GM12872 (cell line): ENCODE results near the gene ALAD.

Experiments used
- CTCF ChIP-seq: IDR thresholded peaks from 3 replicates; pipeline ENCODE4 v1.5.1; 2011; ENCODE audit warnings: low read depth, mild to moderate bottlenecking, low read length, moderate library complexity; ENCODE audit not compliant: insufficient read depth

ALAD gene

GRCh38 chr9:113401027-113401792 is at the start of gene ALAD:
Gene ALAD (minus strand): TSS chr9:113401284. CDS start chr9:113393559, 7,725 bp downstream.
- peak; percentile 94 for TF ChIP-seq CTCF

GRCh38 chr9:113449376-113449775 is 48.3 kb upstream of the ALAD start:
- TF ChIP-seq CTCF = no peak

- peak; percentile 29; the same call in 1 of the 3 replicates for TF ChIP-seq CTCF
These were observed 45.2 kb upstream of the ALAD start for GRCh38 chr9:113446323-113446740.

- TF ChIP-seq CTCF = no peak
These were observed 43.7 kb upstream of the ALAD start for GRCh38 chr9:113444736-113445135.

GRCh38 chr9:113436728-113437515 is 35.8 kb upstream of the ALAD start:
- no peak for TF ChIP-seq CTCF

GRCh38 chr9:113431191-113431590 is 30.1 kb upstream of the ALAD start:
- no peak for TF ChIP-seq CTCF

- no peak for TF ChIP-seq CTCF
These were observed 27.1 kb upstream of the ALAD start for GRCh38 chr9:113428062-113428615.
